ENCODE data around the gene MYRF. TPM values are rescaled to one million over a fixed set of nuclear protein-coding genes. Genes with fewer than 3 reads are reported as not detected.
A peak's percentile ranks its signal among the peaks of the same experiment; 100 is the strongest.

Gene MYRF
- total and polyA plus RNA-seq, 2 donors (not counting 3 experiments of a cell fraction or from before 2014, with no cell fraction given), result 0.82 to 0.98 TPM

GRCh38 chr11:61833926-61834277, 81.5 kb downstream of the MYRF start:
- peaks cover 92% of the 10 kb centered on the region for H3K79me2 ChIP-seq (ENCODE audit: control insufficient read depth, insufficient read depth, low read length)
- no peak for TF ChIP-seq CTCF (IDR thresholded peaks at IDR 0.05; ENCODE audit: extremely low read depth in 1 of 2, insufficient read depth in 1 of 2, low read depth in 1 of 2, low read length in 2 of 2)
- TF ChIP-seq GATA2 (IDR thresholded peaks at IDR 0.05; ENCODE audit: insufficient read depth, insufficient read length, low read depth, low read length), result no peak
- no peak for TF ChIP-seq POLR2AphosphoS5 (IDR thresholded peaks at IDR 0.05; ENCODE audit: insufficient read depth, low read depth, low read length)
- no peak for TF ChIP-seq POLR2A (IDR thresholded peaks at IDR 0.05; ENCODE audit: low read depth, low read length)
- no peak for TF ChIP-seq MYC (IDR thresholded peaks at IDR 0.05; ENCODE audit: low read depth, low read length)
- TF ChIP-seq FOS (IDR thresholded peaks at IDR 0.05; ENCODE audit: borderline replicate concordance, insufficient read depth, low read length), result no peak
- TF ChIP-seq EZH2 (IDR thresholded peaks at IDR 0.05; ENCODE audit: borderline replicate concordance, low read depth, low read length, severe bottlenecking), result no peak
- no peak for TF ChIP-seq MAX (IDR thresholded peaks at IDR 0.05; ENCODE audit: insufficient read depth, insufficient read length)
- TF ChIP-seq JUN (IDR thresholded peaks at IDR 0.05; ENCODE audit: borderline replicate concordance, insufficient read depth, insufficient read length, low read depth), result no peak
- H2AFZ ChIP-seq (ENCODE audit: low read depth, low read length), result no peak overlapping the region
- dilution Hi-C loops (cut with MboI; ENCODE audit: extremely low pct_ligation_motif_present, low sequenced_read_pairs) (no loop called here), intact Hi-C loops (cut with micrococcal nuclease) (loop anchor here (1.0 to 2.0 kb wide), 4 partner anchors 12 to 57 kb away; partner anchors contain the start of genes FADS3, FEN1 and TMEM258)
- H3K4me2 ChIP-seq (ENCODE audit: insufficient read depth, low read length), result peak overlapping the region; percentile 18
- ChIA-PET POLR2A (interaction anchor here (2.3 kb wide), 1 partner anchor 19 kb away, joined by 10 read pairs; no protein-coding TSS in a partner anchor), CTCF (interaction anchor here (1.2 to 5.7 kb wide), 5 partner anchors 16 to 248 kb away, joined by 4 to 38 read pairs (median 8); partner anchors contain the start of gene FADS1)
- no peaks in the 10 kb centered on the region for H3K9me1 ChIP-seq (replicated peaks; ENCODE audit: control insufficient read depth, extremely low read depth, insufficient read depth, low read length)
- no peaks in the 10 kb centered on the region for H3K27me3 ChIP-seq (ENCODE audit: control insufficient read depth in 2 of 2, insufficient read depth in 2 of 2, low read length in 2 of 2)
- FAIRE-seq (no peak), DNase-seq (ENCODE audit: low read depth, low spot score) (no peak)
- H3K27ac ChIP-seq (ENCODE audit: insufficient read depth, low read depth, low read length), result peak overlapping the region; percentile 98
- peaks cover 7 to 18% of the 10 kb centered on the region in 2 experiments for H3K36me3 ChIP-seq (ENCODE audit: control insufficient read depth in 2 of 2, extremely low read depth in 1 of 2, insufficient read depth in 2 of 2, low read length in 2 of 2)
- H3K4me1 ChIP-seq (ENCODE audit: control insufficient read depth, extremely low read depth, insufficient read depth, low read length), result peaks cover 60% of the 10 kb centered on the region
- H4K20me1 ChIP-seq (replicated peaks; ENCODE audit: control insufficient read depth, extremely low read depth, insufficient read depth, low read length), result peaks cover 4% of the 10 kb centered on the region
- H3K9me3 ChIP-seq (replicated peaks; ENCODE audit: control insufficient read depth, insufficient read depth, low read length), result no peaks in the 10 kb centered on the region
- no peak overlapping the region for H3K4me3 ChIP-seq (replicated peaks in 1 of 3; ENCODE audit: insufficient read depth in 1 of 3, low read depth in 1 of 3, low read length in 3 of 3)
- no TSS peak for BruUV-seq (replicated peaks)
- peak overlapping the region; percentile 53 for H3K9ac ChIP-seq (replicated peaks; ENCODE audit: extremely low read depth, insufficient read depth, low read length)
